ENCODE results near the gene PER3.

PER3 gene

GRCh38 chr1:7783826-7784491, at the start of gene PER3:
Gene PER3 (plus strand): TSS chr1:7784291. CDS start chr1:7784878, 587 bp downstream.
- peak; percentile 97 for DNase-seq

- no peak for DNase-seq
These were observed 46.0 kb upstream of the PER3 start for GRCh38 chr1:7738044-7738443.

- no peak for DNase-seq
These were observed 40.7 kb upstream of the PER3 start for GRCh38 chr1:7743346-7743745.

GRCh38 chr1:7744882-7745281, 39.2 kb upstream of the PER3 start:
- no peak for DNase-seq

- DNase-seq: no peak
These were observed 38.3 kb upstream of the PER3 start for GRCh38 chr1:7745783-7746182.

GRCh38 chr1:7747605-7748004, 36.5 kb upstream of the PER3 start:
- no peak for DNase-seq

- no peak for DNase-seq
These were observed 35.0 kb upstream of the PER3 start for GRCh38 chr1:7749126-7749525.

- DNase-seq: no peak
These were observed 32.9 kb upstream of the PER3 start for GRCh38 chr1:7751174-7751573.

GRCh38 chr1:7752512-7753417, 31.3 kb upstream of the PER3 start:
- DNase-seq: peak; percentile 50

- DNase-seq: no peak
These were observed 30.4 kb upstream of the PER3 start for GRCh38 chr1:7753641-7754040.

- DNase-seq: no peak
These were observed 29.9 kb upstream of the PER3 start for GRCh38 chr1:7754234-7754633.

- DNase-seq: no peak
These were observed 28.6 kb upstream of the PER3 start for GRCh38 chr1:7755448-7755847.

GRCh38 chr1:7760245-7760644, 23.8 kb upstream of the PER3 start:
- DNase-seq: no peak

- no peak for DNase-seq
These were observed 23.0 kb upstream of the PER3 start for GRCh38 chr1:7761103-7761502.

GRCh38 chr1:7767176-7767575, 16.9 kb upstream of the PER3 start:
- DNase-seq: no peak

- no peak for DNase-seq
These were observed 15.5 kb upstream of the PER3 start for GRCh38 chr1:7768583-7768982.

GRCh38 chr1:7769673-7770412, 14.2 kb upstream of the PER3 start:
- DNase-seq: peak; percentile 55

GRCh38 chr1:7770669-7770996, 13.5 kb upstream of the PER3 start:
- no peak for DNase-seq

GRCh38 chr1:7770997-7771822, 12.9 kb upstream of the PER3 start, which contains the start of gene VAMP3:
Gene VAMP3 (plus strand): TSS chr1:7771296. CDS start chr1:7771384, 88 bp downstream.
- DNase-seq: peak; percentile 85

GRCh38 chr1:7771823-7772299, 12.2 kb upstream of the PER3 start:
- no peak for DNase-seq

- no peak for DNase-seq
These were observed 6.5 kb upstream of the PER3 start for GRCh38 chr1:7777591-7777990.

GRCh38 chr1:7778133-7778628, 5.9 kb upstream of the PER3 start:
- DNase-seq: no peak

Measured in NCI-H345 (cell line).